ENCODE results near the gene SIGLEC8.
"Not testable (repeated sequence)": the region's sequence is repeated elsewhere in the genome, so short reads cannot be mapped to it uniquely, and the experiment has no call there.

SIGLEC8 gene

GRCh38 chr19:51431124-51431523 is 27.1 kb downstream of the SIGLEC8 start:
- no peak for TF ChIP-seq CTCF (IDR thresholded peaks at IDR 0.05; ENCODE audit: poor library complexity, severe bottlenecking)
- no peak overlapping the region for H3K4me3 ChIP-seq (ENCODE audit: severe bottlenecking)
- H3K27ac ChIP-seq (ENCODE audit: poor library complexity, severe bottlenecking): no peak overlapping the region
- no peak for DNase-seq (ENCODE audit: low spot score)
- no peak for ATAC-seq (ENCODE audit: low read depth)
- no peaks in the 10 kb centered on the region for H3K9me3 ChIP-seq (ENCODE audit: severe bottlenecking)
- H3K4me1 ChIP-seq (ENCODE audit: insufficient read depth, poor library complexity, severe bottlenecking): no peaks in the 10 kb centered on the region
- H3K27me3 ChIP-seq (ENCODE audit: insufficient read depth, poor library complexity, severe bottlenecking): peaks cover 6% of the 10 kb centered on the region
- no peaks in the 10 kb centered on the region for H3K36me3 ChIP-seq (ENCODE audit: low read depth)

GRCh38 chr19:51430221-51430620 is 28.0 kb downstream of the SIGLEC8 start:
- ATAC-seq (ENCODE audit: low read depth): no peak
- H3K4me1 ChIP-seq (ENCODE audit: insufficient read depth, poor library complexity, severe bottlenecking): no peaks in the 10 kb centered on the region
- DNase-seq (ENCODE audit: low spot score): no peak
- H3K36me3 ChIP-seq (ENCODE audit: low read depth): no peaks in the 10 kb centered on the region
- TF ChIP-seq CTCF (IDR thresholded peaks at IDR 0.05; ENCODE audit: poor library complexity, severe bottlenecking): no peak
- peaks cover 6% of the 10 kb centered on the region for H3K27me3 ChIP-seq (ENCODE audit: insufficient read depth, poor library complexity, severe bottlenecking)
- no peak overlapping the region for H3K27ac ChIP-seq (ENCODE audit: poor library complexity, severe bottlenecking)
- H3K4me3 ChIP-seq (ENCODE audit: severe bottlenecking): no peak overlapping the region
- H3K9me3 ChIP-seq (ENCODE audit: severe bottlenecking): no peaks in the 10 kb centered on the region

GRCh38 chr19:51427201-51427600 is 31.1 kb downstream of the SIGLEC8 start:
- ATAC-seq (ENCODE audit: low read depth) (no peak), DNase-seq (ENCODE audit: low spot score) (no peak)
- Histone ChIP-seq H3K27me3 (ENCODE audit: insufficient read depth, poor library complexity, severe bottlenecking) (no peaks in the 10 kb centered on the region), H3K27ac (ENCODE audit: poor library complexity, severe bottlenecking) (no peak overlapping the region), H3K4me3 (ENCODE audit: severe bottlenecking) (no peak overlapping the region), H3K4me1 (ENCODE audit: insufficient read depth, poor library complexity, severe bottlenecking) (no peaks in the 10 kb centered on the region), H3K9me3 (ENCODE audit: severe bottlenecking) (no peaks in the 10 kb centered on the region), H3K36me3 (ENCODE audit: low read depth) (no peaks in the 10 kb centered on the region)
- TF ChIP-seq CTCF (IDR thresholded peaks at IDR 0.05; ENCODE audit: poor library complexity, severe bottlenecking): no peak

GRCh38 chr19:51422053-51422448 is 36.2 kb downstream of the SIGLEC8 start:
- Histone ChIP-seq H3K9me3 (ENCODE audit: severe bottlenecking) (no peaks in the 10 kb centered on the region), H3K36me3 (ENCODE audit: low read depth) (no peaks in the 10 kb centered on the region), H3K27me3 (ENCODE audit: insufficient read depth, poor library complexity, severe bottlenecking) (peaks cover 5% of the 10 kb centered on the region), H3K4me3 (ENCODE audit: severe bottlenecking) (no peak overlapping the region), H3K27ac (ENCODE audit: poor library complexity, severe bottlenecking) (no peak overlapping the region), H3K4me1 (ENCODE audit: insufficient read depth, poor library complexity, severe bottlenecking) (no peaks in the 10 kb centered on the region)
- peak; percentile 91 for TF ChIP-seq CTCF (IDR thresholded peaks at IDR 0.05; ENCODE audit: poor library complexity, severe bottlenecking)
- ATAC-seq (ENCODE audit: low read depth) (peak; percentile 81), DNase-seq (ENCODE audit: low spot score) (no peak)

GRCh38 chr19:51421229-51422052 is 36.8 kb downstream of the SIGLEC8 start:
- Histone ChIP-seq H3K4me1 (ENCODE audit: insufficient read depth, poor library complexity, severe bottlenecking) (no peaks in the 10 kb centered on the region), H3K9me3 (ENCODE audit: severe bottlenecking) (no peaks in the 10 kb centered on the region), H3K4me3 (ENCODE audit: severe bottlenecking) (no peak overlapping the region), H3K27me3 (ENCODE audit: insufficient read depth, poor library complexity, severe bottlenecking) (peaks cover 5% of the 10 kb centered on the region), H3K36me3 (ENCODE audit: low read depth) (no peaks in the 10 kb centered on the region), H3K27ac (ENCODE audit: poor library complexity, severe bottlenecking) (no peak overlapping the region)
- ATAC-seq (ENCODE audit: low read depth) (no peak), DNase-seq (ENCODE audit: low spot score) (no peak)
- no peak for TF ChIP-seq CTCF (IDR thresholded peaks at IDR 0.05; ENCODE audit: poor library complexity, severe bottlenecking)

- H3K4me3 ChIP-seq (ENCODE audit: severe bottlenecking); H3K27ac ChIP-seq (ENCODE audit: poor library complexity, severe bottlenecking); H3K4me1 ChIP-seq (ENCODE audit: insufficient read depth, poor library complexity, severe bottlenecking); H3K36me3 ChIP-seq (ENCODE audit: low read depth); DNase-seq (ENCODE audit: low spot score); H3K27me3 ChIP-seq (ENCODE audit: insufficient read depth, poor library complexity, severe bottlenecking); H3K9me3 ChIP-seq (ENCODE audit: severe bottlenecking); ATAC-seq (ENCODE audit: low read depth): not testable (repeated sequence)
These were observed 37.7 kb downstream of the SIGLEC8 start for GRCh38 chr19:51420511-51420910.
